Brain microvascular endothelial cell (primary cell): ENCODE results near the gene AP3S1.
A peak's percentile ranks its signal among the peaks of the same experiment; 100 is the strongest.
"Not testable (repeated sequence)": the region's sequence is repeated elsewhere in the genome, so short reads cannot be mapped to it uniquely, and the experiment has no call there.

Experiments
- DNase-seq: peaks from one replicate; pipeline ENCODE4 v3.0.0-alpha.2; 2020
- H3K27ac ChIP-seq: fragments of 250-450 bp; sonication (Bioruptor Pico); 2 replicates; pipeline ENCODE4 v1.5.1; 2020; ENCODE audit warnings: mild to moderate bottlenecking, moderate library complexity
- H3K27me3 ChIP-seq: fragments of 250-450 bp; sonication (Bioruptor Pico); replicated peaks from 2 replicates; pipeline ENCODE4 v1.5.1; 2020; ENCODE audit warnings: mild to moderate bottlenecking
- H3K36me3 ChIP-seq: fragments of 250-450 bp; sonication (Bioruptor Pico); replicated peaks from 2 replicates; pipeline ENCODE4 v1.5.1; 2020; ENCODE audit warnings: mild to moderate bottlenecking
- H3K4me3 ChIP-seq: 2 replicates; pipeline ENCODE4 v1.5.1; 2011; ENCODE audit warnings: low read depth, mild to moderate bottlenecking, control low read depth, low read length, moderate library complexity
- CTCF ChIP-seq: IDR thresholded peaks from 2 replicates; pipeline ENCODE4 v1.5.1; 2011; ENCODE audit warnings: low read depth, mild to moderate bottlenecking, moderate library complexity, low read length, control low read depth, inconsistent platforms; ENCODE audit errors: missing control alignments
- in situ Hi-C: cut with HindIII; loops from 2 replicates; pipeline ENCODE4 v1.10.0; 2017; ENCODE audit warnings: low sequenced_read_pairs, low pct_ligation_motif_present

Gene AP3S1

GRCh38 chr5:115816226-115817081 lies 25.3 kb upstream of the AP3S1 start, which contains the start of gene CDO1:
CDO1 (minus strand) TSS chr5:115816659; CDS start chr5:115816397, 262 bp downstream.
- Histone ChIP-seq H3K27ac (peak within 1 kb of the TSS; percentile 76), H3K27me3 (no peaks in the 10 kb centered on the region), H3K4me3 (peak within 1 kb of the TSS; percentile 73), H3K36me3 (no peaks in the 10 kb centered on the region)
- peak; percentile 60 for DNase-seq
- in situ Hi-C loops: no loop called here
- TF ChIP-seq CTCF: no peak

DNA sequence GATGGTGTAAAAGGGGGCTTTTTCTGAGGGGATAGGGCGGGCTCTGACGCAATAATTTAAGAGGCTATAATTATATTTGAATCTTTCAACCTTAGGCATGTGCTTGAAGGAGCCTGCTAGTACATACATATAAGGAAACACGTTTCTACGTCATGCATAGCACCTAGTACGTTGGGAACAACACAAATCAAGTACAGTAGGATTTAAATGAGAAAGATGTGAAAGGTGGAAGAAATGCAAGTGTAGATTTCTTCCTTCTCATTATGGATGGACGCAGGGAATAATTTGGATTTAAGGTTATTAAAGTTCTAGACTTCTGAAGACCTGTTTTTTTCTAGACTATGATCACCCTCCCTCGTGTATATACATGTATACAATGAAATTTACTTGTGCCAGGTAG lies 24.3 kb upstream of the AP3S1 start:
- Histone ChIP-seq H3K27me3 (no peaks in the 10 kb centered on the region), H3K27ac (no peak overlapping the region), H3K36me3 (no peaks in the 10 kb centered on the region), H3K4me3 (no peak overlapping the region)
- in situ Hi-C loops: no loop called here
- no peak for TF ChIP-seq CTCF
- DNase-seq: no peak

DNA sequence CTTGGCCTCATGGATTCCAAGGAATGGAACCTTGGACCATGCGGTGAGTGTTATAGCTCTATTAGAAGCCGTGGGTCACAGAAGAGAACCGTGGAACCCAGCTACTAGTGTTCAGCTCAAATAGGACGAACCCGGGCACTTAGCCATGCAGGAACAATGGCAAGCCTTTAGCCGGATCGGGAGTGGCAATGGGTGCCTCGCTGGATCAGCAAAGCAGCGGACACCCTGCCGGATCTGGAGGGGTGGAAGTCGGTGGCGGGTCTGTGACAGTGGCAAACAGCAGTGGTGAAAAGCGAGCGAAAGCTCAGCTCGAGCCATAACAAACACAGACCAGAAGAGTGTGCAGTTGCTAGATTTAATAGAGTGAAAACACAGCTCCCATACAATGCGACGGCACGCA lies 22.9 kb upstream of the AP3S1 start:
- in situ Hi-C loops: no loop called here
- Histone ChIP-seq H3K4me3 (no peak overlapping the region), H3K27ac (no peak overlapping the region), H3K27me3 (no peaks in the 10 kb centered on the region), H3K36me3 (no peaks in the 10 kb centered on the region)
- DNase-seq: no peak
- TF ChIP-seq CTCF: no peak

DNA sequence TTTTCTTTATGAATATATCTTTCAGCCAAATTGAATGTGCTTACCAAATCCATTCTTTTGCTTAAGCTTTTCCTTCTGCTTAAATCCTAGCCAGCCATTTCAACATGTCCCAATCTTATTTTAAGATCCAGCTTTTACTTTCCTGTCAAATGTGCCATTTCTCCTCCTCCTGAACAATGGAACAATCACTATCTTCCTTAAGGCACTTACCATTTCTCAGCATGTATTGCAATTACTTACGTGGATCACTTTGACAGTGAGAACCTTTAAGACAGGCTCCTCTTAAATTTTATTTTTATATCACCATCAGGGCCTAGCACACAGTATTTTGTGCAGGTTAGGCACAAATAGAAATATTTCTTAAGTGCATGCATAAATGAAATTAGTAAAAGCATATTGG lies 20.9 kb upstream of the AP3S1 start:
- H3K4me3 ChIP-seq: no peak overlapping the region
- in situ Hi-C loops: no loop called here
- no peak for DNase-seq
- TF ChIP-seq CTCF: no peak
- H3K27me3 ChIP-seq: no peaks in the 10 kb centered on the region
- H3K27ac ChIP-seq: no peak overlapping the region
- H3K36me3 ChIP-seq: no peaks in the 10 kb centered on the region

DNA sequence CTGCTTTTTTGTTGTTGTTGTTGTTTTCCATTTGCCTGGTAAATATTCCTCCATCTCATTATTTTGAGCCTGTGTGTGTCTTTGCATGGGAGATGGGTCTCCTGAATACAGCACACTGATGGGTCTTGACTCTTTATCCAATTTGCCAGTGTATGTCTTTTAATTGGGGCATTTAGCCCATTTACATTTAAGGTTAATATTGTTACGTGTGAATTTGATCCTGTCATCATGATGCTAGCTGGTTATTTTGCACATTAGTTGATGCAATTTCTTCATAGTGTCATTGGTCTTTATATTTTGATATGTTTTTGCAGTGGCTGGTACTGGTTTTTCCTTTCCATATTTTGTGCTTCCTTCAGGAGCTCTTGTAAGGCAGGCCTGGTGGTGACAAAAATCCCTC lies 16.8 kb upstream of the AP3S1 start:
- in situ Hi-C loops, DNase-seq, H3K27ac ChIP-seq, H3K36me3 ChIP-seq, H3K4me3 ChIP-seq, H3K27me3 ChIP-seq: not testable (repeated sequence)

GRCh38 chr5:115825948-115826347 lies 15.8 kb upstream of the AP3S1 start:
- Histone ChIP-seq H3K4me3 (no peak overlapping the region), H3K36me3 (peaks cover 9% of the 10 kb centered on the region), H3K27me3 (no peaks in the 10 kb centered on the region), H3K27ac (no peak overlapping the region)
- DNase-seq: no peak
- in situ Hi-C loops: no loop called here
- no peak for TF ChIP-seq CTCF
